Fibroblast of peridontal ligament (primary cell): ENCODE data around the gene PKNOX2.

Source experiments
- DNase-seq: peaks from one replicate; pipeline ENCODE4 v3.0.0-alpha.2; 2010; ENCODE audit errors: extremely low read depth

Gene PKNOX2

GRCh38 chr11:125312812-125313211, 148.3 kb downstream of the PKNOX2 start:
- no peak for DNase-seq

- no peak for DNase-seq
Measured at GRCh38 chr11:125313271-125314219, 149.0 kb downstream of the PKNOX2 start.

- no peak for DNase-seq
Measured at GRCh38 chr11:125314276-125315078, 149.9 kb downstream of the PKNOX2 start.

- DNase-seq: no peak
Measured at GRCh38 chr11:125315079-125315740, 150.7 kb downstream of the PKNOX2 start.

GRCh38 chr11:125317416-125317815, 152.9 kb downstream of the PKNOX2 start:
- no peak for DNase-seq

GRCh38 chr11:125319649-125320048, 155.1 kb downstream of the PKNOX2 start:
- no peak for DNase-seq

- DNase-seq: no peak
Measured at GRCh38 chr11:125320347-125321076, 156.0 kb downstream of the PKNOX2 start.

- no peak for DNase-seq
Measured at GRCh38 chr11:125322289-125322688, 157.7 kb downstream of the PKNOX2 start.

GRCh38 chr11:125325196-125325595, 160.6 kb downstream of the PKNOX2 start:
- no peak for DNase-seq

- DNase-seq: no peak
Measured at GRCh38 chr11:125326126-125326525, 161.6 kb downstream of the PKNOX2 start.

GRCh38 chr11:125327518-125328224, 163.1 kb downstream of the PKNOX2 start:
- DNase-seq: no peak

- DNase-seq: no peak
Measured at GRCh38 chr11:125328225-125328580, 163.7 kb downstream of the PKNOX2 start.

GRCh38 chr11:125329786-125330185, 165.2 kb downstream of the PKNOX2 start:
- no peak for DNase-seq

GRCh38 chr11:125330462-125331325, 166.1 kb downstream of the PKNOX2 start:
- no peak for DNase-seq

- DNase-seq: no peak
Measured at GRCh38 chr11:125331357-125332035, 166.9 kb downstream of the PKNOX2 start.

- no peak for DNase-seq
Measured at GRCh38 chr11:125332821-125333220, 168.3 kb downstream of the PKNOX2 start.

- no peak for DNase-seq
Measured at GRCh38 chr11:125333354-125334073, 169.0 kb downstream of the PKNOX2 start.

- no peak for DNase-seq
Measured at GRCh38 chr11:125335106-125335505, 170.6 kb downstream of the PKNOX2 start.
